A673 (cell line): Measurements from ENCODE around the gene ZNF358.

Experiments used
- EZH2 ChIP-seq: fragments of 200-600 bp; sonication (generic); IDR thresholded peaks from 2 replicates; pipeline ENCODE4 v1.6.1; 2017; ENCODE audit warnings: borderline replicate concordance, low read depth, mild to moderate bottlenecking, mixed read lengths, antibody characterized with exemption, low read length; ENCODE audit not compliant: poor library complexity, severe bottlenecking
- TF ChIP-seq, protein P1 (sequence below): fragments of 300-800, 200-600 bp; sonication (generic); conservative IDR thresholded peaks from 2 replicates; pipeline ENCODE4 v1.5.1; 2017; ENCODE audit warnings: low read depth, mild to moderate bottlenecking, antibody characterized with exemption, low read length, moderate library complexity, mixed read lengths

DNA sequence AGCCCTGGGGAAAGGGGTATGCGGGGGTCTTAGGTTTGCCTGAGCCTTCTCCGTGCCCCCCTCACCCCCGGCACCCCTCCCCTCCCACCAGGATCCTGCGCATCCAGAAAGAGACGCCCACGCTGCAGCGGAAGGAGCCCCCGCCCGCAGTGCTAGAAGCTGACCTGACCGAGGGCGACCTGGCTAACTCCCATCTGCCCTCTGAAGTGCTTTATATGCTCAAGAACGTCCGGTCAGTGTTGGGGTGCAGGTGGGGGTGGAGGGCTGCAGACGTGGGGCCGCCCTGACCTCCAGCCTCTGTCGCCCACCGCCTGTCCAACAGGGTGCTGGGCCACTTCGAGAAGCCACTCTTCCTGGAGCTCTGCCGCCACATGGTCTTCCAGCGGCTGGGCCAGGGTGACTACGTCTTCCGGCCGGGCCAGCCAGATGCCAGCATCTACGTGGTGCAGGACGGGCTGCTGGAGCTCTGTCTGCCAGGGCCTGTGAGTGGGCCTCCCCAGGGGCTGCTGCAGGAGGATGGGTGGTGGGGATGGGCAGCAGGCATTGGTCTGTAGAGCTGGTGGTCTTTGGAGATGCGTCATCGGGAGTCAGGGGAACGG lies 24.0 kb downstream of the ZNF358 start:
- no peak for TF ChIP-seq EZH2
- TF ChIP-seq, protein P1, sequence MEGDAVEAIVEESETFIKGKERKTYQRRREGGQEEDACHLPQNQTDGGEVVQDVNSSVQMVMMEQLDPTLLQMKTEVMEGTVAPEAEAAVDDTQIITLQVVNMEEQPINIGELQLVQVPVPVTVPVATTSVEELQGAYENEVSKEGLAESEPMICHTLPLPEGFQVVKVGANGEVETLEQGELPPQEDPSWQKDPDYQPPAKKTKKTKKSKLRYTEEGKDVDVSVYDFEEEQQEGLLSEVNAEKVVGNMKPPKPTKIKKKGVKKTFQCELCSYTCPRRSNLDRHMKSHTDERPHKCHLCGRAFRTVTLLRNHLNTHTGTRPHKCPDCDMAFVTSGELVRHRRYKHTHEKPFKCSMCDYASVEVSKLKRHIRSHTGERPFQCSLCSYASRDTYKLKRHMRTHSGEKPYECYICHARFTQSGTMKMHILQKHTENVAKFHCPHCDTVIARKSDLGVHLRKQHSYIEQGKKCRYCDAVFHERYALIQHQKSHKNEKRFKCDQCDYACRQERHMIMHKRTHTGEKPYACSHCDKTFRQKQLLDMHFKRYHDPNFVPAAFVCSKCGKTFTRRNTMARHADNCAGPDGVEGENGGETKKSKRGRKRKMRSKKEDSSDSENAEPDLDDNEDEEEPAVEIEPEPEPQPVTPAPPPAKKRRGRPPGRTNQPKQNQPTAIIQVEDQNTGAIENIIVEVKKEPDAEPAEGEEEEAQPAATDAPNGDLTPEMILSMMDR: no peak
